ENCODE results near the gene SDSL. TPM values are rescaled to one million over a fixed set of nuclear protein-coding genes. Genes with fewer than 3 reads are reported as not detected.

The SDSL gene
- total and polyA plus RNA-seq, 7 donors: 0.82 to 33.0 (median 1.9) TPM

DNA sequence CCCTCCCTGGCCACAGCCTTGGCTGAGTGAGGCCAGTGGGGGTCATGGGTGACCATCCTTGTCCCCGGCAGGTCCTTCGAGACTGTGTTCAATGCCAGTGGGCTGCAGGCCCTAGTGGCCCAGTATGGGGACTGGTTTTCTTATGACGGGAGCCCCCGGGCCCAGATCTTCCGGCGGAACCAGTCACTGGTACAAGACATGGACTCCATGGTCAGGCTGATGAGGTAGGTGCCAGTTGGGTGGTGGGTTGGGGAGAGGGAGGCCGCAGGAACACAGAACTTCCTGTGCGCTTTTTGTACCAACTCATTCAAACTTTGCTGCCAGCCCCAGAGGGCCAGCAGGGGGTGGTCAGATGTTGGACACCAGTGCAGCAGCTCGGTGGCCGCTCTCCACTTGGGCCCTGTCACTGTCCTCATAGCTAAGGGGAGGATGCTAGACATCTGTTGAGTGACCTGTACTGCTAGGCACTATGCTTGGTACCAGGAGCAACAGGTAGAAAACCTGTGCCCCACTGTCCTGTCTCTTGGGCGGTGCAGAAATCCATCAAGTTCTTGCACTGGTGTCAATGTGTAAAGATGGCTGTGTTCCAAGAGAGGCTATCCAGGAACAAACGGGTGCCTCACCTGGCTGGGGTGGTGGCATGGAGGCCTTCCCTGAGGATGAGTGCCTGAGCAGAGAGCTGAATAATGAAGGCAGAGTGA, 35.2 kb upstream of the SDSL start:
- Histone ChIP-seq H3K4me3 (no peak overlapping the region), H3K27ac (no peak overlapping the region), H3K36me3 (peaks cover 5 to 90% (median 32%) of the 10 kb centered on the region in 4 donors), H3K27me3 (no peaks in the 10 kb centered on the region), H3K9me3 (no peaks in the 10 kb centered on the region), H3K4me1 (no peaks in the 10 kb centered on the region)
- 94 to 95% methylated on average over 12 of the region's 12 CpGs for WGBS, 2 donors
- TF ChIP-seq POLR2A (IDR thresholded peaks at IDR 0.05) (no peak), EP300 (IDR thresholded peaks at IDR 0.05) (no peak), POLR2AphosphoS5 (IDR thresholded peaks at IDR 0.05) (no peak)
- TF ChIP-seq, protein P1, sequence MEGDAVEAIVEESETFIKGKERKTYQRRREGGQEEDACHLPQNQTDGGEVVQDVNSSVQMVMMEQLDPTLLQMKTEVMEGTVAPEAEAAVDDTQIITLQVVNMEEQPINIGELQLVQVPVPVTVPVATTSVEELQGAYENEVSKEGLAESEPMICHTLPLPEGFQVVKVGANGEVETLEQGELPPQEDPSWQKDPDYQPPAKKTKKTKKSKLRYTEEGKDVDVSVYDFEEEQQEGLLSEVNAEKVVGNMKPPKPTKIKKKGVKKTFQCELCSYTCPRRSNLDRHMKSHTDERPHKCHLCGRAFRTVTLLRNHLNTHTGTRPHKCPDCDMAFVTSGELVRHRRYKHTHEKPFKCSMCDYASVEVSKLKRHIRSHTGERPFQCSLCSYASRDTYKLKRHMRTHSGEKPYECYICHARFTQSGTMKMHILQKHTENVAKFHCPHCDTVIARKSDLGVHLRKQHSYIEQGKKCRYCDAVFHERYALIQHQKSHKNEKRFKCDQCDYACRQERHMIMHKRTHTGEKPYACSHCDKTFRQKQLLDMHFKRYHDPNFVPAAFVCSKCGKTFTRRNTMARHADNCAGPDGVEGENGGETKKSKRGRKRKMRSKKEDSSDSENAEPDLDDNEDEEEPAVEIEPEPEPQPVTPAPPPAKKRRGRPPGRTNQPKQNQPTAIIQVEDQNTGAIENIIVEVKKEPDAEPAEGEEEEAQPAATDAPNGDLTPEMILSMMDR (IDR thresholded peaks at IDR 0.05): no peak
- intact Hi-C loops (cut with DNase I): no loop called here
- DNase-seq: no peak

GRCh38 chr12:113387631-113388030, 34.5 kb upstream of the SDSL start:
- Histone ChIP-seq H3K4me3 (no peak overlapping the region), H3K4me1 (no peaks in the 10 kb centered on the region), H3K9me3 (no peaks in the 10 kb centered on the region), H3K27me3 (no peaks in the 10 kb centered on the region), H3K36me3 (peaks cover 5 to 90% (median 32%) of the 10 kb centered on the region in 4 donors), H3K27ac (no peak overlapping the region)
- intact Hi-C loops (cut with DNase I): no loop called here
- no peak for DNase-seq
- TF ChIP-seq POLR2AphosphoS5 (IDR thresholded peaks at IDR 0.05) (no peak), POLR2A (IDR thresholded peaks at IDR 0.05) (no peak), EP300 (IDR thresholded peaks at IDR 0.05) (no peak)
- TF ChIP-seq, protein P1 (IDR thresholded peaks at IDR 0.05): no peak
- WGBS, 2 donors: 95 to 97% methylated on average over 11 of the region's 11 CpGs

GRCh38 chr12:113388351-113388750, 33.8 kb upstream of the SDSL start:
- H3K36me3 ChIP-seq: peaks cover 5 to 84% (median 29%) of the 10 kb centered on the region in 4 donors

GRCh38 chr12:113390064-113391043, 31.8 kb upstream of the SDSL start:
- H3K36me3 ChIP-seq: peaks cover 5 to 64% (median 17%) of the 10 kb centered on the region in 4 donors
- TF ChIP-seq POLR2AphosphoS5 (IDR thresholded peaks at IDR 0.05): no peak
- intact Hi-C loops (cut with DNase I): no loop called here
- H3K9me3 ChIP-seq: no peaks in the 10 kb centered on the region
- 94 to 96% methylated on average over 6 of the region's 6 CpGs for WGBS, 2 donors
- no peaks in the 10 kb centered on the region for H3K4me1 ChIP-seq
- H3K27ac ChIP-seq: no peak overlapping the region
- H3K27me3 ChIP-seq: no peaks in the 10 kb centered on the region
- DNase-seq: no peak
- H3K4me3 ChIP-seq: no peak overlapping the region

More at GRCh38 chr12:113388351-113388750, 33.8 kb upstream of the SDSL start:
- no peak overlapping the region for H3K4me3 ChIP-seq
- no peak for TF ChIP-seq POLR2AphosphoS5 (IDR thresholded peaks at IDR 0.05)
- no peak for TF ChIP-seq EP300 (IDR thresholded peaks at IDR 0.05)
- no peak for TF ChIP-seq POLR2A (IDR thresholded peaks at IDR 0.05)
- TF ChIP-seq, protein P1 (IDR thresholded peaks at IDR 0.05): no peak
- intact Hi-C loops (cut with DNase I): no loop called here
- H3K9me3 ChIP-seq: no peaks in the 10 kb centered on the region
- WGBS, 2 donors: 93 to 95% methylated on average over 14 of the region's 14 CpGs
- H3K4me1 ChIP-seq: no peaks in the 10 kb centered on the region
- no peak for DNase-seq
- H3K27ac ChIP-seq: no peak overlapping the region
- no peaks in the 10 kb centered on the region for H3K27me3 ChIP-seq

DNA sequence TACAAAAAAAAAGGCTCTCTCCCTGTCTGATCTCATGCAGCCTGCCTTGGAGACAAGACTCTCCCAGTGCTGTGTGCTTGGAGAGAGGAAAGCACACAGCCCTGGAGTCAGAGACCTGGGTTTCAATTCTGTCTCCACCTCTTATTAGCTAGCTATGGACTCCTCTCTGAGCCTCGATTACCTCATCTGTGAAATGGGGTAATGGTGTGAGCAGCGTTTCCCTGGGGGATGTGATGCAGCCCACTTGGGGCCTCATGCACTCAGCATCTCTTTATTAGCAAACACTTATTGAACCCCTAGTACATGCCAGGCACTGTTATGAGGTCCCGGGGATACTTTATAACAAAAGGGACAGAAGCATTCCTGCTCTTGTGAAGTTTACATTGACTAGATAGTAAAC, 31.0 kb upstream of the SDSL start:
- DNase-seq: no peak
- H3K4me3 ChIP-seq: no peak overlapping the region
- 87 to 93% methylated on average over 3 of the region's 3 CpGs for WGBS, 2 donors
- no peaks in the 10 kb centered on the region for H3K27me3 ChIP-seq
- H3K4me1 ChIP-seq: no peaks in the 10 kb centered on the region
- intact Hi-C loops (cut with DNase I): no loop called here
- H3K9me3 ChIP-seq: no peaks in the 10 kb centered on the region
- no peak overlapping the region for H3K27ac ChIP-seq
- H3K36me3 ChIP-seq: peaks cover 5 to 56% (median 13%) of the 10 kb centered on the region in 4 donors
- TF ChIP-seq POLR2A (IDR thresholded peaks at IDR 0.05): no peak
- TF ChIP-seq, protein P1 (IDR thresholded peaks at IDR 0.05): no peak
- no peak for TF ChIP-seq EP300 (IDR thresholded peaks at IDR 0.05)
- no peak for TF ChIP-seq POLR2AphosphoS5 (IDR thresholded peaks at IDR 0.05)

Data from sigmoid colon (tissue), 7 donors.